Measurements from ENCODE around the gene ZNF211.

ZNF211 gene

DNA sequence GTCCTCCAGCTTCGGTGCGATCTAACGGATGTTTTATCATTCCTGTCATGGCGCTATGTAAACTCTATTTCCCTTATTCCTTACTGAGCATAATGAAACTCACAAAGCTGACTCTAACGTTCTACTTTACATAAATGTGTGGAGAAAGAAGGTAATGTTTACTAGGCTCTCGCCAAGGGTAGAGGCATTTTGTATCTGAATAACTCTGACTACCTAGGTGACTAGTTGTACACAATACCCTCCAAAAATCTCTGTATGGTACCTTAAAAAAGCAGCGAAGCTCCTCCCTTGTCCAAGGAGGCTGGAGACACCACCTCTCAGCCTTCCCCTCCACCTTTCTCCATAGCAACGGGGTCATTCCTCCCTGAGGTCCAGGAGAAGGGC lies 33.6 kb upstream of the ZNF211 start:
- no peaks in the 10 kb centered on the region for H4K20me1 ChIP-seq (ENCODE audit: insufficient read depth, low read length)
- no peaks in the 10 kb centered on the region; the same call in 1 of the 2 replicates for H3K79me2 ChIP-seq (ENCODE audit: low read length)
- H3K4me2 ChIP-seq (ENCODE audit: low read depth, low read length) = peak overlapping the region; percentile 58
- no peaks in the 10 kb centered on the region for H3K36me3 ChIP-seq (replicated peaks; ENCODE audit: insufficient read depth, low read length)
- H3F3A ChIP-seq (ENCODE audit: insufficient read depth, low read length) = no peaks in the 10 kb centered on the region
- no peaks in the 10 kb centered on the region for H3K9me3 ChIP-seq (replicated peaks; ENCODE audit: insufficient read depth, low read length)
- TF ChIP-seq, protein P1, sequence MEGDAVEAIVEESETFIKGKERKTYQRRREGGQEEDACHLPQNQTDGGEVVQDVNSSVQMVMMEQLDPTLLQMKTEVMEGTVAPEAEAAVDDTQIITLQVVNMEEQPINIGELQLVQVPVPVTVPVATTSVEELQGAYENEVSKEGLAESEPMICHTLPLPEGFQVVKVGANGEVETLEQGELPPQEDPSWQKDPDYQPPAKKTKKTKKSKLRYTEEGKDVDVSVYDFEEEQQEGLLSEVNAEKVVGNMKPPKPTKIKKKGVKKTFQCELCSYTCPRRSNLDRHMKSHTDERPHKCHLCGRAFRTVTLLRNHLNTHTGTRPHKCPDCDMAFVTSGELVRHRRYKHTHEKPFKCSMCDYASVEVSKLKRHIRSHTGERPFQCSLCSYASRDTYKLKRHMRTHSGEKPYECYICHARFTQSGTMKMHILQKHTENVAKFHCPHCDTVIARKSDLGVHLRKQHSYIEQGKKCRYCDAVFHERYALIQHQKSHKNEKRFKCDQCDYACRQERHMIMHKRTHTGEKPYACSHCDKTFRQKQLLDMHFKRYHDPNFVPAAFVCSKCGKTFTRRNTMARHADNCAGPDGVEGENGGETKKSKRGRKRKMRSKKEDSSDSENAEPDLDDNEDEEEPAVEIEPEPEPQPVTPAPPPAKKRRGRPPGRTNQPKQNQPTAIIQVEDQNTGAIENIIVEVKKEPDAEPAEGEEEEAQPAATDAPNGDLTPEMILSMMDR (IDR thresholded peaks at IDR 0.05; ENCODE audit: low read length) = no peak
- no peak for TF ChIP-seq EZH2 (optimal IDR thresholded peaks at IDR 0.05; ENCODE audit: low read depth, low read length)
- TF ChIP-seq EZH2phosphoT487 (IDR thresholded peaks at IDR 0.05; ENCODE audit: low read length) = no peak
- H3K9me2 ChIP-seq (replicated peaks; ENCODE audit: insufficient read depth, low read length) = no peaks in the 10 kb centered on the region
- H3K9ac ChIP-seq (ENCODE audit: low read length) = no peak overlapping the region
- no peak for DNase-seq
- H3K4me3 ChIP-seq (ENCODE audit: low read length) = peak overlapping the region; percentile 93
- peak overlapping the region; percentile 94 for H2AFZ ChIP-seq (ENCODE audit: low read length)
- no peak overlapping the region for H3K27ac ChIP-seq (ENCODE audit: low read length)
- no peaks in the 10 kb centered on the region for H3K4me1 ChIP-seq (ENCODE audit: low read length)
- no peaks in the 10 kb centered on the region for H3K27me3 ChIP-seq (replicated peaks; ENCODE audit: insufficient read depth, low read length)

DNA sequence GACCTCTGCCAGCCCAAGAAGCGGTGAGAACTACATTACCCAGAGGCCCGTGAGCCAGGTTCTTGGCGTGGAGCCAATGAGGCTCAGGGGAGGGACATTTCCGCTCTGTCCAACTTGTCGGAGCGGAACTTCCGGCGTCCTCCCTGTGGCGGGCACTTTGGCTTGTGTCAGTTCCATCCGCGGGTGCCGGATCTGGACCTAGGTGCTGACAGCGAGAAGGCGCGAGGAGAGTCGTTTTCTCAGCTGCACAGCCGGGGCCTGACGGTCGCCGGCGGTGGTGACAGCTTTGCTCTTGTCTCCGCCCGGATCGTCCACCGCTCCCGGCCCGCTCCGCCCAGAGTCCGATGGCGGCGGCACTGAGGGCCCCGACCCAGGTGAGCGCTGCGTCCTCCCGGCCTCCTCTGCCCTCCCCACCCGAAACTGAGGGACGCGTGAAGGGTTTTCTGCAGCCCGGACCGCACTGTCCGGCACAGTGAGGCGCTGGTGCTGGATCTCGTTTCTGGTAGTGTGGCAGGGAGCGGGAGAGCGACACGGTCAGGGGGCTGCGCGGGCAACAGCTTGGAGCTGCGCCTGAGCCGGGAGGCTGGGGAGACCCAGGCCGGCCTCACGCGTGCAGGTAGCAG lies 33.1 kb upstream of the ZNF211 start, which contains the start of gene ZNF530:
Gene ZNF530, plus strand, starts transcription at position 125 of the 623 bp plus-strand sequence. CDS start 4,461 bp downstream, outside the sequence.
- Histone ChIP-seq H4K20me1 (ENCODE audit: insufficient read depth, low read length) (no peaks in the 10 kb centered on the region), H3K27me3 (replicated peaks; ENCODE audit: insufficient read depth, low read length) (no peaks in the 10 kb centered on the region), H3K27ac (ENCODE audit: low read length) (no peak within 1 kb of the TSS), H3K36me3 (replicated peaks; ENCODE audit: insufficient read depth, low read length) (no peaks in the 10 kb centered on the region), H3K4me2 (ENCODE audit: low read depth, low read length) (peak within 1 kb of the TSS; percentile 58), H3K9me3 (replicated peaks; ENCODE audit: insufficient read depth, low read length) (no peaks in the 10 kb centered on the region), H3K79me2 (ENCODE audit: low read length) (no peaks in the 10 kb centered on the region; the same call in 1 of the 2 replicates), H3F3A (ENCODE audit: insufficient read depth, low read length) (no peaks in the 10 kb centered on the region), H2AFZ (ENCODE audit: low read length) (peak within 1 kb of the TSS; percentile 94), H3K4me3 (ENCODE audit: low read length) (peak within 1 kb of the TSS; percentile 93), H3K4me1 (ENCODE audit: low read length) (no peaks in the 10 kb centered on the region), H3K9me2 (replicated peaks; ENCODE audit: insufficient read depth, low read length) (no peaks in the 10 kb centered on the region), H3K9ac (ENCODE audit: low read length) (peak within 1 kb of the TSS; percentile 24; the same call in 1 of the 2 replicates)
- DNase-seq = peak; percentile 90
- TF ChIP-seq EZH2phosphoT487 (IDR thresholded peaks at IDR 0.05; ENCODE audit: low read length) (no peak), EZH2 (optimal IDR thresholded peaks at IDR 0.05; ENCODE audit: low read depth, low read length) (no peak)
- TF ChIP-seq, protein P1 (IDR thresholded peaks at IDR 0.05; ENCODE audit: low read length) = no peak

DNA sequence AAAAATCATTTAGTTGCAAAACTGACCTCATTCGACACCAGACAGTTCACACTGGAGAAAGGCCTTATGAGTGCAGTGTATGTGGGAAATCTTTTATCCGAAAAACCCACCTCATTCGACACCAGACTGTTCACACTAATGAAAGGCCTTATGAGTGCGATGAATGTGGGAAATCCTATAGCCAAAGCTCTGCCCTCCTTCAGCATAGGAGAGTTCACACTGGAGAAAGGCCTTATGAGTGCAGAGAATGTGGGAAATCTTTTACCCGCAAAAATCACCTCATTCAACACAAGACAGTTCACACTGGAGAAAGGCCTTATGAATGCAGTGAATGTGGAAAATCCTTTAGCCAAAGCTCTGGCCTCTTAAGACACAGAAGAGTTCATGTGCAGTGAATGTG lies 26.0 kb upstream of the ZNF211 start:
- H3K36me3 ChIP-seq (replicated peaks; ENCODE audit: insufficient read depth, low read length) = no peaks in the 10 kb centered on the region
- no peaks in the 10 kb centered on the region for H3K27me3 ChIP-seq (replicated peaks; ENCODE audit: insufficient read depth, low read length)
- H4K20me1 ChIP-seq (ENCODE audit: insufficient read depth, low read length) = no peaks in the 10 kb centered on the region
- H3K4me1 ChIP-seq (ENCODE audit: low read length) = no peaks in the 10 kb centered on the region
- H3K9me2 ChIP-seq (replicated peaks; ENCODE audit: insufficient read depth, low read length) = no peaks in the 10 kb centered on the region
- no peaks in the 10 kb centered on the region for H3F3A ChIP-seq (ENCODE audit: insufficient read depth, low read length)
- TF ChIP-seq EZH2phosphoT487 (IDR thresholded peaks at IDR 0.05; ENCODE audit: low read length) (no peak), EZH2 (optimal IDR thresholded peaks at IDR 0.05; ENCODE audit: low read depth, low read length) (no peak)
- TF ChIP-seq, protein P1 (IDR thresholded peaks at IDR 0.05; ENCODE audit: low read length) = no peak
- H3K27ac ChIP-seq (ENCODE audit: low read length) = no peak overlapping the region
- H3K4me3 ChIP-seq (ENCODE audit: low read length) = no peak overlapping the region
- no peak overlapping the region for H2AFZ ChIP-seq (ENCODE audit: low read length)
- H3K79me2 ChIP-seq (ENCODE audit: low read length) = no peaks in the 10 kb centered on the region
- no peak overlapping the region for H3K4me2 ChIP-seq (ENCODE audit: low read depth, low read length)
- DNase-seq = no peak
- no peak overlapping the region for H3K9ac ChIP-seq (ENCODE audit: low read length)
- no peaks in the 10 kb centered on the region for H3K9me3 ChIP-seq (replicated peaks; ENCODE audit: insufficient read depth, low read length)

Data from MM.1S (cell line).